H1 (cell line): ENCODE measurements around the gene CHD1L. TPM values are rescaled to one million over a fixed set of nuclear protein-coding genes. Genes with fewer than 3 reads are reported as not detected.

Source experiments
- CTCF ChIA-PET: fragments of 300-600 bp; sonication (Branson Sonifier 250); formaldehyde crosslinking; loops from one replicate; lab custom pipeline; 2021; ENCODE audit not compliant: partially characterized antibody; lab: Charles Lee
- POLR2A ChIA-PET: fragments of 300-600 bp; sonication (Branson Sonifier 250); formaldehyde crosslinking; loops from one replicate; lab custom pipeline; 2021; ENCODE audit warnings: inconsistent platforms; ENCODE audit not compliant: partially characterized antibody; lab: Charles Lee
- DNase-seq, 2 experiments: peaks; one replicate each; pipeline versions ENCODE4 v3.0.0 to v3.0.0-alpha.2; 2010 to 2022; ENCODE audit warnings: low spot score in 2 of 2, low read depth in 1 of 2, mixed read lengths in 1 of 2
- FAIRE-seq: peaks from 2 replicates; lab custom pipeline; 2011; peaks lifted over from hg19 to GRCh38; lab: Jason Lieb, UNC
- H2AFZ ChIP-seq: 2 replicates; pipeline ENCODE4 v1.8.1; 2012; ENCODE audit warnings: low read length, inconsistent platforms
- H2AK5ac ChIP-seq: 2 replicates; pipeline ENCODE4 v1.6.1; 2013; ENCODE audit warnings: low read depth, low read length
- H2BK120ac ChIP-seq: replicated peaks from 2 replicates; pipeline ENCODE3; 2013; ENCODE audit warnings: low read depth, low read length, inconsistent platforms
- H2BK12ac ChIP-seq: 2 replicates; pipeline ENCODE4 v1.6.1; 2013; ENCODE audit warnings: low read depth, low read length
- H2BK15ac ChIP-seq: 2 replicates; pipeline ENCODE4 v1.6.1; 2013; ENCODE audit warnings: low read length
- H2BK20ac ChIP-seq: 2 replicates; pipeline ENCODE4 v1.6.1; 2013; ENCODE audit warnings: low read length
- H2BK5ac ChIP-seq: 2 replicates; pipeline ENCODE4 v1.6.1; 2013; ENCODE audit warnings: low read depth, low read length
- H3K14ac ChIP-seq: 2 replicates; pipeline ENCODE4 v1.6.1; 2013; ENCODE audit warnings: inconsistent platforms; ENCODE audit not compliant: insufficient read length
- H3K18ac ChIP-seq: 2 replicates; pipeline ENCODE4 v1.6.1; 2013; ENCODE audit warnings: low read length; ENCODE audit errors: extremely low read depth
- H3K23ac ChIP-seq: 2 replicates; pipeline ENCODE4 v1.6.1; 2013; ENCODE audit warnings: inconsistent platforms; ENCODE audit not compliant: insufficient read length
- H3K23me2 ChIP-seq: 2 replicates; pipeline ENCODE4 v1.6.1; 2013; ENCODE audit warnings: low read depth, low read length
- H3K27ac ChIP-seq: 2 replicates; pipeline ENCODE4 v1.6.1; 2011; ENCODE audit warnings: low read depth, low read length, inconsistent platforms
- H3K27me3 ChIP-seq, 4 experiments: replicated peaks in 1 of 4; 1 replicate in 1 of 4; 2 replicates in 3 of 4; pipeline versions ENCODE4 v1.6.1 to v1.8.1; 2011 to 2013; ENCODE audit warnings: low read length in 3 of 4, mild to moderate bottlenecking in 3 of 4, inconsistent platforms in 2 of 4, mixed read lengths in 2 of 4, moderate library complexity in 1 of 4; ENCODE audit not compliant: control insufficient read depth in 3 of 4, insufficient read depth in 3 of 4; ENCODE audit errors: extremely low read depth in 1 of 4
- H3K36me3 ChIP-seq, 4 experiments: 2 replicates each; pipeline versions ENCODE4 v1.6.1 to v1.8.1; 2011 to 2013; ENCODE audit warnings: mild to moderate bottlenecking in 4 of 4, low read length in 3 of 4, moderate library complexity in 2 of 4, control low read depth in 1 of 4, inconsistent platforms in 1 of 4; ENCODE audit not compliant: insufficient read depth in 4 of 4, control insufficient read depth in 2 of 4
- H3K4ac ChIP-seq: replicated peaks from 2 replicates; pipeline ENCODE3; 2013; ENCODE audit warnings: low read length, low read depth, mixed read lengths, inconsistent platforms; ENCODE audit not compliant: insufficient read length
- H3K4me1 ChIP-seq, 4 experiments: replicated peaks in 1 of 4; 1 replicate in 1 of 4; 2 replicates in 3 of 4; pipeline versions ENCODE4 v1.6.1 to v1.8.1; 2011 to 2013; ENCODE audit warnings: low read length in 3 of 4, inconsistent platforms in 2 of 4, mixed read lengths in 1 of 4; ENCODE audit not compliant: insufficient read depth in 4 of 4, control insufficient read depth in 3 of 4
- H3K4me2 ChIP-seq, 2 experiments: 2 replicates each; pipeline versions ENCODE4 v1.6.1 to v1.8.1; 2011 to 2013; ENCODE audit warnings: low read depth in 2 of 2, low read length in 2 of 2, control low read depth in 1 of 2, inconsistent platforms in 1 of 2, mild to moderate bottlenecking in 1 of 2; ENCODE audit not compliant: insufficient read depth in 1 of 2
- H3K4me3 ChIP-seq, 4 experiments: fragments of 200-600, 300-600 bp in 1 of 4; sonication (generic), shearing (Covaris generic), sonication (Bioruptor Twin) in 1 of 4; 2 replicates each; pipeline versions ENCODE4 v1.5.1 to v1.8.1; 2011 to 2016; ENCODE audit warnings: low read length in 4 of 4, low read depth in 3 of 4, control low read depth in 2 of 4, inconsistent platforms in 2 of 4, mild to moderate bottlenecking in 2 of 4, mixed read lengths in 1 of 4, moderate library complexity in 1 of 4; ENCODE audit not compliant: insufficient read depth in 2 of 4; ENCODE audit errors: extremely low read depth in 1 of 4
- H3K56ac ChIP-seq: replicated peaks from 2 replicates; pipeline ENCODE3; 2013; ENCODE audit warnings: low read depth, mild to moderate bottlenecking, mixed read lengths, low read length, inconsistent platforms; ENCODE audit not compliant: insufficient read length
- H3K79me1 ChIP-seq: 2 replicates; pipeline ENCODE4 v1.6.1; 2013; ENCODE audit warnings: low read depth, low read length, control low read depth
- H3K79me2 ChIP-seq, 2 experiments: 2 replicates each; pipeline versions ENCODE4 v1.6.1 to v1.8.1; 2012 to 2013; ENCODE audit warnings: low read length in 2 of 2, mild to moderate bottlenecking in 2 of 2, inconsistent platforms in 1 of 2; ENCODE audit not compliant: insufficient read depth in 2 of 2, control insufficient read depth in 1 of 2
- H3K9ac ChIP-seq, 4 experiments: replicated peaks in 1 of 4; 1 replicate in 1 of 4; 2 replicates in 3 of 4; pipeline versions ENCODE4 v1.6.1 to v1.8.1; 2011 to 2013; ENCODE audit warnings: low read depth in 3 of 4, low read length in 3 of 4, control low read depth in 2 of 4, mild to moderate bottlenecking in 2 of 4, moderate library complexity in 2 of 4, inconsistent platforms in 1 of 4; ENCODE audit errors: extremely low read depth in 1 of 4
- H3K9me3 ChIP-seq, 2 experiments: 2 replicates each; pipeline versions ENCODE4 v1.6.1 to v1.8.1; 2012 to 2013; ENCODE audit warnings: mild to moderate bottlenecking in 2 of 2, moderate library complexity in 2 of 2, control low read depth in 1 of 2, inconsistent platforms in 1 of 2, low read depth in 1 of 2, low read length in 1 of 2, mixed read lengths in 1 of 2; ENCODE audit not compliant: insufficient read depth in 2 of 2
- H4K20me1 ChIP-seq, 2 experiments: replicated peaks in 1 of 2; 2 replicates each; pipeline versions ENCODE3 to v1.8.1; 2011 to 2013; ENCODE audit warnings: inconsistent platforms in 2 of 2, low read length in 2 of 2, mild to moderate bottlenecking in 1 of 2; ENCODE audit not compliant: insufficient read depth in 2 of 2, control insufficient read depth in 1 of 2
- H4K5ac ChIP-seq: 2 replicates; pipeline ENCODE4 v1.6.1; 2013; ENCODE audit warnings: low read length, low read depth, mixed read lengths, inconsistent platforms; ENCODE audit not compliant: insufficient read length
- H4K8ac ChIP-seq: 2 replicates; pipeline ENCODE4 v1.8.0; 2013; ENCODE audit warnings: mild to moderate bottlenecking, moderate library complexity, low read length, inconsistent platforms; ENCODE audit not compliant: insufficient read depth; ENCODE audit errors: extremely low read depth
- H4K91ac ChIP-seq: replicated peaks from 2 replicates; pipeline ENCODE3; 2013; ENCODE audit warnings: low read length, mixed read lengths, inconsistent platforms; ENCODE audit not compliant: insufficient read length
- CHD1 ChIP-seq: IDR thresholded peaks from 2 replicates; pipeline ENCODE4 v1.6.1; 2012; ENCODE audit warnings: low read depth, low read length, improper control_type of control experiment
- CHD2 ChIP-seq: IDR thresholded peaks from 2 replicates; pipeline ENCODE4 v1.6.1; 2012; ENCODE audit warnings: low read length, improper control_type of control experiment
- EP300 ChIP-seq, 2 experiments: IDR thresholded peaks; 1 replicate in 1 of 2; 2 replicates in 1 of 2; pipeline ENCODE4 v1.6.1; 2011 to 2012; ENCODE audit warnings: low read depth in 2 of 2, low read length in 2 of 2, mild to moderate bottlenecking in 2 of 2, borderline replicate concordance in 1 of 2, inconsistent platforms in 1 of 2, moderate library complexity in 1 of 2
- EZH2 ChIP-seq: fragments of 200-600 bp; sonication (generic); IDR thresholded peaks from 2 replicates; pipeline ENCODE4 v1.7.1; 2012; ENCODE audit warnings: low read depth, mild to moderate bottlenecking, moderate library complexity, low read length, inconsistent platforms; ENCODE audit not compliant: severe bottlenecking
- JUN ChIP-seq: IDR thresholded peaks from 2 replicates; pipeline ENCODE4 v1.6.1; 2011; ENCODE audit warnings: low read depth, mild to moderate bottlenecking, improper control_type of control experiment, low read length
- KDM5A ChIP-seq: fragments of 200-600 bp; IDR thresholded peaks from 2 replicates; pipeline ENCODE4 v1.7.1; 2012; ENCODE audit warnings: mild to moderate bottlenecking, low read length, inconsistent platforms, mixed read lengths
- MAFK ChIP-seq: IDR thresholded peaks from 2 replicates; pipeline ENCODE4 v1.6.1; 2012; ENCODE audit warnings: low read depth, mild to moderate bottlenecking, improper control_type of control experiment, low read length
- POU5F1 ChIP-seq: IDR thresholded peaks from 2 replicates; pipeline ENCODE4 v1.6.1; 2011; ENCODE audit warnings: low read depth, mild to moderate bottlenecking, low read length, moderate library complexity
- RAD21 ChIP-seq, 2 experiments: IDR thresholded peaks in 1 of 2; conservative IDR thresholded peaks in 1 of 2; 2 replicates each; pipeline ENCODE4 v1.6.1; 2011; ENCODE audit warnings: low read depth in 2 of 2, low read length in 2 of 2, improper control_type of control experiment in 1 of 2, inconsistent platforms in 1 of 2, mild to moderate bottlenecking in 1 of 2, moderate library complexity in 1 of 2
- TAF1 ChIP-seq: IDR thresholded peaks from 2 replicates; pipeline ENCODE4 v1.6.1; 2011; ENCODE audit warnings: mild to moderate bottlenecking, low read depth, low read length
- ZNF274 ChIP-seq: IDR thresholded peaks from 2 replicates; pipeline ENCODE4 v1.7.0; 2012; ENCODE audit warnings: low read length, borderline replicate concordance; ENCODE audit errors: extremely low read depth
- WGBS, 2 experiments: shearing (Covaris generic) in 1 of 2; methylation state at CpG; one replicate each; pipeline versions ENCODE4 v1.1.6 to v1.1.7; 2013 to 2015; ENCODE audit warnings: low lambda C conversion rate in 2 of 2, mixed read lengths in 2 of 2, inconsistent platforms in 1 of 2, low coverage in 1 of 2, missing lambda C conversion rate in 1 of 2; ENCODE audit not compliant: insufficient replicate concordance in 2 of 2, insufficient coverage in 1 of 2, insufficient read length in 1 of 2; ENCODE audit errors: extremely low coverage in 1 of 2, missing lambda C conversion rate in 1 of 2; 5-methylcytosine and 5-hydroxymethylcytosine counted together
- polyA plus RNA-seq, 7 experiments: library from polyadenylated mRNA; depleted of rRNA in 3 of 7; stranded (reverse) in 5 of 7; unstranded in 2 of 7; fragments of >200 nt in 5 of 7; fragments of 200-250 nt in 2 of 7; gene quantifications; 1 replicate in 5 of 7; 2 replicates in 1 of 7; 4 replicates in 1 of 7; pipeline versions ENCODE4 v1.2.1 to v1.2.3, GENCODE V29; 2011 to 2013; ENCODE audit warnings: missing spikeins in 2 of 7, mixed read lengths in 2 of 7
- total RNA-seq: library from RNA; stranded (reverse); fragmentation: NEBNext Ultra II Directional; extraction: Animal tissue kit (Norgen Biotek cat#: 25700); gene quantifications from 2 replicates; pipeline ENCODE4 v1.2.1, GENCODE V29; 2021

Gene CHD1L
- total and polyA plus RNA-seq, 2 of the 8 experiments (the other 6 are each of a cell fraction or from before 2014, with no cell fraction given), result 20.2 to 51.2 TPM

- Histone ChIP-seq H3K23me2 (peaks cover 7% of the 10 kb centered on the region; the same call in 1 of the 2 replicates), H3K18ac (no peak overlapping the region), H3K4me3 (no peak overlapping the region), H3K79me2 (no peaks in the 10 kb centered on the region), H3K79me1 (no peaks in the 10 kb centered on the region), H3K36me3 (no peaks in the 10 kb centered on the region), H2BK20ac (no peak overlapping the region), H2BK120ac (no peak overlapping the region), H3K9me3 (no peaks in the 10 kb centered on the region), H3K27ac (no peak overlapping the region), H3K9ac (peak overlapping the region in 1 of 4 experiments; percentile 30; a peak in 1 of 7 replicates), H3K56ac (no peak overlapping the region), H2BK5ac (no peak overlapping the region), H4K8ac (no peak overlapping the region), H3K27me3 (peaks cover 0 to 3% (median 0%) of the 10 kb centered on the region in 4 experiments; a peak in 2 of 7 replicates), H3K23ac (no peak overlapping the region), H2BK15ac (no peak overlapping the region), H3K4me1 (peaks cover 0 to 6% (median 4%) of the 10 kb centered on the region in 4 experiments; a peak in 4 of 7 replicates), H4K5ac (no peak overlapping the region), H2BK12ac (no peak overlapping the region; the same call in 1 of the 2 replicates), H3K4me2 (peak overlapping the region; percentile 22 to 95; a peak in 2 of 4 replicates), H4K91ac (no peak overlapping the region), H3K14ac (no peak overlapping the region), H3K4ac (no peak overlapping the region), H2AFZ (0 out of 2 replicates have a peak overlapping the region, but pooled peaks have one; percentile 52), H4K20me1 (no peaks in the 10 kb centered on the region), H2AK5ac (no peak overlapping the region)
- DNase-seq (no peak), FAIRE-seq (no peak)
- POLR2A ChIA-PET, result interaction anchor here (0.7 to 4.7 kb wide), 3 partner anchors 17 to 139 kb away, joined by 3 to 19 read pairs (median 4); no protein-coding TSS in a partner anchor
- CTCF ChIA-PET, result interaction anchor here (1.2 to 2.5 kb wide), 4 partner anchors 8 to 51 kb away, joined by 3 to 10 read pairs (median 7); partner anchors contain the start of gene CHD1L
- WGBS, 2 experiments, result 83% methylated on average over 14 of the region's 14 CpGs; no CpG with 5 or more reads in 1 of the 2 experiments
- no peak for TF ChIP-seq KDM5A
- no peak for TF ChIP-seq EZH2
- no peak for TF ChIP-seq ZNF274
- TF ChIP-seq EP300 (IDR thresholded peaks at IDR 0.05; ENCODE audit: borderline replicate concordance in 1 of 2, low read depth in 2 of 2, low read length in 2 of 2), result no peak
- TF ChIP-seq CHD1, result no peak
- TF ChIP-seq TAF1, result no peak
- no peak for TF ChIP-seq POU5F1
- TF ChIP-seq RAD21 (IDR thresholded peaks at IDR 0.05 in 1 of 2, conservative IDR thresholded peaks at IDR 0.05 in 1 of 2; ENCODE audit: low read depth in 2 of 2, low read length in 2 of 2), result no peak
- no peak for TF ChIP-seq MAFK
- TF ChIP-seq CHD2, result no peak
- no peak for TF ChIP-seq JUN
These were observed 18.5 kb upstream of the CHD1L start for GRCh38 chr1:147223740-147224615.
